Ovary (tissue), 3 donors: ENCODE results near the gene TTC33.

Source experiments
- POLR2A ChIP-seq: fragments of 450-650 bp; IDR thresholded peaks from one replicate; pipeline ENCODE4 v1.6.1; 2017; ENCODE audit warnings: antibody characterized with exemption, mild to moderate bottlenecking, moderate library complexity
- TF ChIP-seq, protein P1 (sequence below), 3 donors: fragments of 450-650 bp in 2 of 3; fragments of 200-600 bp in 1 of 3; IDR thresholded peaks; one replicate each; pipeline versions ENCODE4 v1.5.1 to v1.8.0; 2016 to 2022; ENCODE audit warnings: antibody characterized with exemption in 3 of 3, mild to moderate bottlenecking in 1 of 3
- donor health status: DM: no; HTN: no; CAD: no.

DNA sequence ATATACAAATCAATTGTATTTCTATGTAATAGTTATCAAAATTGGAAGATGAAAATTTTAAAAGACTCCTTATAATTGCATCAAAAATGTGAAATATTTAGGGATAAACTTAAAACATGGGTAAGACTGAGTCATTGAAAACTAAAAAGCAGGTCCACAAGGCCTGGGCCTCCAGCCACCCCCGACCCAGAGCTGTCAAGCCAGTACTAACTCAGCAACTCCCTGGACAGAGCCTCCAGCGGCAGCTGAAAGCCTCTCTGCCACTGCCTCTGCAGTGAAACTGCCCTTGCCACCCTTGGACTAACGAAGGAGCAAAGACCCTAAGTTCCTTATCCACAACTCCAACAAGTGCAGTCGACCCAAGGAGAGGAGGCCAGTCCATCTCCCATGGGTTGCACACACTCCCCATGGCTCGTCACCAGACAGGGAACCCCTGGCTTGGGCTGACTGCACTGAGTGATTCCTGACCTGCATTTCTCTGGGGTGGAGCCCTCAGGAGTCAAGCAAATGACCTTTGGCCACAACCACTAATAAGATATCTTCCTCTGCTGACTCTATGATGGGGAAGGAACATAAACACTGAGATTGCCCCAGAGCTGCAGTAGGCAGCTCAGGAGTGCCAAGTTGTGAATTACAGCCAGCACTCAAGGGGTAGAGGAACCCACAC, 55.5 kb downstream of the TTC33 start:
- TF ChIP-seq, protein P1, sequence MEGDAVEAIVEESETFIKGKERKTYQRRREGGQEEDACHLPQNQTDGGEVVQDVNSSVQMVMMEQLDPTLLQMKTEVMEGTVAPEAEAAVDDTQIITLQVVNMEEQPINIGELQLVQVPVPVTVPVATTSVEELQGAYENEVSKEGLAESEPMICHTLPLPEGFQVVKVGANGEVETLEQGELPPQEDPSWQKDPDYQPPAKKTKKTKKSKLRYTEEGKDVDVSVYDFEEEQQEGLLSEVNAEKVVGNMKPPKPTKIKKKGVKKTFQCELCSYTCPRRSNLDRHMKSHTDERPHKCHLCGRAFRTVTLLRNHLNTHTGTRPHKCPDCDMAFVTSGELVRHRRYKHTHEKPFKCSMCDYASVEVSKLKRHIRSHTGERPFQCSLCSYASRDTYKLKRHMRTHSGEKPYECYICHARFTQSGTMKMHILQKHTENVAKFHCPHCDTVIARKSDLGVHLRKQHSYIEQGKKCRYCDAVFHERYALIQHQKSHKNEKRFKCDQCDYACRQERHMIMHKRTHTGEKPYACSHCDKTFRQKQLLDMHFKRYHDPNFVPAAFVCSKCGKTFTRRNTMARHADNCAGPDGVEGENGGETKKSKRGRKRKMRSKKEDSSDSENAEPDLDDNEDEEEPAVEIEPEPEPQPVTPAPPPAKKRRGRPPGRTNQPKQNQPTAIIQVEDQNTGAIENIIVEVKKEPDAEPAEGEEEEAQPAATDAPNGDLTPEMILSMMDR (IDR thresholded peaks at IDR 0.05): no peak
- no peak for TF ChIP-seq POLR2A
